H1 (cell line): ENCODE measurements around the gene ABCA13. TPM values are rescaled to one million over a fixed set of nuclear protein-coding genes. Genes with fewer than 3 reads are reported as not detected.

Experiments used
- EGR1 ChIP-seq: IDR thresholded peaks from 2 replicates; pipeline ENCODE4 v1.6.1; 2011; ENCODE audit warnings: low read depth, low read length, borderline replicate concordance
- JUND ChIP-seq: IDR thresholded peaks from 2 replicates; pipeline ENCODE4 v1.6.1; 2011; ENCODE audit warnings: mild to moderate bottlenecking, improper control_type of control experiment, low read length
- POLR2AphosphoS5 ChIP-seq: IDR thresholded peaks from 2 replicates; pipeline ENCODE4 v1.6.1; 2011; ENCODE audit warnings: low read depth, low read length
- SP4 ChIP-seq: IDR thresholded peaks from 2 replicates; pipeline ENCODE4 v1.6.1; 2012; ENCODE audit warnings: low read length, inconsistent platforms
- TAF1 ChIP-seq: IDR thresholded peaks from 2 replicates; pipeline ENCODE4 v1.6.1; 2011; ENCODE audit warnings: mild to moderate bottlenecking, low read depth, low read length
- polyA plus RNA-seq, 7 experiments: library from polyadenylated mRNA; depleted of rRNA in 3 of 7; stranded (reverse) in 5 of 7; unstranded in 2 of 7; fragments of >200 nt in 5 of 7; fragments of 200-250 nt in 2 of 7; gene quantifications; 1 replicate in 5 of 7; 2 replicates in 1 of 7; 4 replicates in 1 of 7; pipeline versions ENCODE4 v1.2.1 to v1.2.3, GENCODE V29; 2011 to 2013; ENCODE audit warnings: missing spikeins in 2 of 7, mixed read lengths in 2 of 7
- total RNA-seq: library from RNA; stranded (reverse); fragmentation: NEBNext Ultra II Directional; extraction: Animal tissue kit (Norgen Biotek cat#: 25700); gene quantifications from 2 replicates; pipeline ENCODE4 v1.2.1, GENCODE V29; 2021
- TF ChIP-seq, protein P1 (sequence below): fragments of 300-600 bp; sonication (generic); IDR thresholded peaks from 2 replicates; pipeline ENCODE4 v1.7.1; 2012; ENCODE audit warnings: low read length, moderate library complexity, mild to moderate bottlenecking, inconsistent platforms; ENCODE audit not compliant: insufficient replicate concordance

Gene ABCA13
- total and polyA plus RNA-seq, 2 of the 8 experiments (the other 6 are each of a cell fraction or from before 2014, with no cell fraction given): 0.07 to 0.09 TPM

- TF ChIP-seq, protein P1, sequence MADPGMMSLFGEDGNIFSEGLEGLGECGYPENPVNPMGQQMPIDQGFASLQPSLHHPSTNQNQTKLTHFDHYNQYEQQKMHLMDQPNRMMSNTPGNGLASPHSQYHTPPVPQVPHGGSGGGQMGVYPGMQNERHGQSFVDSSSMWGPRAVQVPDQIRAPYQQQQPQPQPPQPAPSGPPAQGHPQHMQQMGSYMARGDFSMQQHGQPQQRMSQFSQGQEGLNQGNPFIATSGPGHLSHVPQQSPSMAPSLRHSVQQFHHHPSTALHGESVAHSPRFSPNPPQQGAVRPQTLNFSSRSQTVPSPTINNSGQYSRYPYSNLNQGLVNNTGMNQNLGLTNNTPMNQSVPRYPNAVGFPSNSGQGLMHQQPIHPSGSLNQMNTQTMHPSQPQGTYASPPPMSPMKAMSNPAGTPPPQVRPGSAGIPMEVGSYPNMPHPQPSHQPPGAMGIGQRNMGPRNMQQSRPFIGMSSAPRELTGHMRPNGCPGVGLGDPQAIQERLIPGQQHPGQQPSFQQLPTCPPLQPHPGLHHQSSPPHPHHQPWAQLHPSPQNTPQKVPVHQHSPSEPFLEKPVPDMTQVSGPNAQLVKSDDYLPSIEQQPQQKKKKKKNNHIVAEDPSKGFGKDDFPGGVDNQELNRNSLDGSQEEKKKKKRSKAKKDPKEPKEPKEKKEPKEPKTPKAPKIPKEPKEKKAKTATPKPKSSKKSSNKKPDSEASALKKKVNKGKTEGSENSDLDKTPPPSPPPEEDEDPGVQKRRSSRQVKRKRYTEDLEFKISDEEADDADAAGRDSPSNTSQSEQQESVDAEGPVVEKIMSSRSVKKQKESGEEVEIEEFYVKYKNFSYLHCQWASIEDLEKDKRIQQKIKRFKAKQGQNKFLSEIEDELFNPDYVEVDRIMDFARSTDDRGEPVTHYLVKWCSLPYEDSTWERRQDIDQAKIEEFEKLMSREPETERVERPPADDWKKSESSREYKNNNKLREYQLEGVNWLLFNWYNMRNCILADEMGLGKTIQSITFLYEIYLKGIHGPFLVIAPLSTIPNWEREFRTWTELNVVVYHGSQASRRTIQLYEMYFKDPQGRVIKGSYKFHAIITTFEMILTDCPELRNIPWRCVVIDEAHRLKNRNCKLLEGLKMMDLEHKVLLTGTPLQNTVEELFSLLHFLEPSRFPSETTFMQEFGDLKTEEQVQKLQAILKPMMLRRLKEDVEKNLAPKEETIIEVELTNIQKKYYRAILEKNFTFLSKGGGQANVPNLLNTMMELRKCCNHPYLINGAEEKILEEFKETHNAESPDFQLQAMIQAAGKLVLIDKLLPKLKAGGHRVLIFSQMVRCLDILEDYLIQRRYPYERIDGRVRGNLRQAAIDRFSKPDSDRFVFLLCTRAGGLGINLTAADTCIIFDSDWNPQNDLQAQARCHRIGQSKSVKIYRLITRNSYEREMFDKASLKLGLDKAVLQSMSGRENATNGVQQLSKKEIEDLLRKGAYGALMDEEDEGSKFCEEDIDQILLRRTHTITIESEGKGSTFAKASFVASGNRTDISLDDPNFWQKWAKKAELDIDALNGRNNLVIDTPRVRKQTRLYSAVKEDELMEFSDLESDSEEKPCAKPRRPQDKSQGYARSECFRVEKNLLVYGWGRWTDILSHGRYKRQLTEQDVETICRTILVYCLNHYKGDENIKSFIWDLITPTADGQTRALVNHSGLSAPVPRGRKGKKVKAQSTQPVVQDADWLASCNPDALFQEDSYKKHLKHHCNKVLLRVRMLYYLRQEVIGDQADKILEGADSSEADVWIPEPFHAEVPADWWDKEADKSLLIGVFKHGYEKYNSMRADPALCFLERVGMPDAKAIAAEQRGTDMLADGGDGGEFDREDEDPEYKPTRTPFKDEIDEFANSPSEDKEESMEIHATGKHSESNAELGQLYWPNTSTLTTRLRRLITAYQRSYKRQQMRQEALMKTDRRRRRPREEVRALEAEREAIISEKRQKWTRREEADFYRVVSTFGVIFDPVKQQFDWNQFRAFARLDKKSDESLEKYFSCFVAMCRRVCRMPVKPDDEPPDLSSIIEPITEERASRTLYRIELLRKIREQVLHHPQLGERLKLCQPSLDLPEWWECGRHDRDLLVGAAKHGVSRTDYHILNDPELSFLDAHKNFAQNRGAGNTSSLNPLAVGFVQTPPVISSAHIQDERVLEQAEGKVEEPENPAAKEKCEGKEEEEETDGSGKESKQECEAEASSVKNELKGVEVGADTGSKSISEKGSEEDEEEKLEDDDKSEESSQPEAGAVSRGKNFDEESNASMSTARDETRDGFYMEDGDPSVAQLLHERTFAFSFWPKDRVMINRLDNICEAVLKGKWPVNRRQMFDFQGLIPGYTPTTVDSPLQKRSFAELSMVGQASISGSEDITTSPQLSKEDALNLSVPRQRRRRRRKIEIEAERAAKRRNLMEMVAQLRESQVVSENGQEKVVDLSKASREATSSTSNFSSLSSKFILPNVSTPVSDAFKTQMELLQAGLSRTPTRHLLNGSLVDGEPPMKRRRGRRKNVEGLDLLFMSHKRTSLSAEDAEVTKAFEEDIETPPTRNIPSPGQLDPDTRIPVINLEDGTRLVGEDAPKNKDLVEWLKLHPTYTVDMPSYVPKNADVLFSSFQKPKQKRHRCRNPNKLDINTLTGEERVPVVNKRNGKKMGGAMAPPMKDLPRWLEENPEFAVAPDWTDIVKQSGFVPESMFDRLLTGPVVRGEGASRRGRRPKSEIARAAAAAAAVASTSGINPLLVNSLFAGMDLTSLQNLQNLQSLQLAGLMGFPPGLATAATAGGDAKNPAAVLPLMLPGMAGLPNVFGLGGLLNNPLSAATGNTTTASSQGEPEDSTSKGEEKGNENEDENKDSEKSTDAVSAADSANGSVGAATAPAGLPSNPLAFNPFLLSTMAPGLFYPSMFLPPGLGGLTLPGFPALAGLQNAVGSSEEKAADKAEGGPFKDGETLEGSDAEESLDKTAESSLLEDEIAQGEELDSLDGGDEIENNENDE: no peak
- no peak for TF ChIP-seq SP4
- no peak for TF ChIP-seq TAF1
- TF ChIP-seq EGR1: no peak
- TF ChIP-seq JUND: no peak
- no peak for TF ChIP-seq POLR2AphosphoS5
Observed at GRCh38 chr7:48587475-48587874, 416.2 kb downstream of the ABCA13 start (continued).
